Ascending aorta (tissue), 2 donors: ENCODE data around the gene RFX2. TPM values are rescaled to one million over a fixed set of nuclear protein-coding genes. Genes with fewer than 3 reads are reported as not detected.

Source experiments
- DNase-seq, 2 donors: peaks; one replicate each; pipeline ENCODE4 v3.0.0-alpha.2; 2019; ENCODE audit warnings: low spot score in 2 of 2
- H3K27ac ChIP-seq, 2 donors: fragments of 200-600 bp; sonication (generic); one replicate each; pipeline ENCODE4 v1.5.1; 2016 to 2017; ENCODE audit warnings: mild to moderate bottlenecking in 1 of 2
- H3K27me3 ChIP-seq: fragments of 200-600 bp; sonication (generic); one replicate; pipeline ENCODE4 v1.5.1; 2017
- H3K36me3 ChIP-seq, 2 donors: fragments of 200-600 bp; sonication (generic); one replicate each; pipeline ENCODE4 v1.5.1; 2016
- H3K4me1 ChIP-seq, 2 donors: fragments of 200-600 bp; sonication (generic); one replicate each; pipeline ENCODE4 v1.5.1; 2016 to 2017; ENCODE audit warnings: mild to moderate bottlenecking in 1 of 2
- H3K4me3 ChIP-seq, 2 donors: fragments of 200-600 bp; sonication (generic); one replicate each; pipeline ENCODE4 v1.5.1; 2016 to 2017; ENCODE audit warnings: mild to moderate bottlenecking in 1 of 2
- H3K9me3 ChIP-seq, 2 donors: fragments of 200-600 bp; sonication (generic); one replicate each; pipeline ENCODE4 v1.5.1; 2016
- CTCF ChIP-seq, 3 experiments: fragments of 200-600 bp in 2 of 3; fragments of 450-650 bp in 1 of 3; sonication (generic) in 2 of 3; IDR thresholded peaks; one replicate each; pipeline ENCODE4 v1.5.1; 2016 to 2019; ENCODE audit warnings: antibody characterized with exemption in 3 of 3, mild to moderate bottlenecking in 1 of 3, moderate library complexity in 1 of 3
- intact Hi-C: fragments of 100-400 bp; cut with DNase I; formaldehyde crosslinking; loops from one replicate; pipeline ENCODE4 v1.15.1; 2023
- total RNA-seq: library from RNA; depleted of rRNA; stranded (reverse); fragments of >200 nt; gene quantifications from one replicate; pipeline ENCODE4 v1.1.0, GENCODE V29; 2016

Gene RFX2
- total RNA-seq, 1 donor from 2014 or later = 107 TPM

GRCh38 chr19:6087074-6087571 is 23.2 kb downstream of the RFX2 start:
- H3K27ac ChIP-seq = peak overlapping the region; percentile 87 to 88
- no peak for TF ChIP-seq CTCF (IDR thresholded peaks at IDR 0.05)

GRCh38 chr19:6086068-6086788 is 24.1 kb downstream of the RFX2 start:
- H3K4me3 ChIP-seq = no peak overlapping the region
- TF ChIP-seq CTCF (IDR thresholded peaks at IDR 0.05) = no peak
- no peaks in the 10 kb centered on the region for H3K36me3 ChIP-seq
- intact Hi-C loops = no loop called here
- DNase-seq = no peak
- H3K9me3 ChIP-seq = no peaks in the 10 kb centered on the region
- peaks cover 15 to 34% of the 10 kb centered on the region in 2 donors for H3K4me1 ChIP-seq
- H3K27me3 ChIP-seq = no peaks in the 10 kb centered on the region
- peak overlapping the region; percentile 87 to 88 for H3K27ac ChIP-seq

More at GRCh38 chr19:6087074-6087571, 23.2 kb downstream of the RFX2 start:
- H3K36me3 ChIP-seq = no peaks in the 10 kb centered on the region
- intact Hi-C loops = no loop called here
- DNase-seq = no peak
- H3K27me3 ChIP-seq = no peaks in the 10 kb centered on the region
- peak overlapping the region in 1 of 2 donors; percentile 13 for H3K4me3 ChIP-seq
- H3K9me3 ChIP-seq = no peaks in the 10 kb centered on the region
- peaks cover 15 to 40% of the 10 kb centered on the region in 2 donors for H3K4me1 ChIP-seq

GRCh38 chr19:6084821-6085220 is 25.5 kb downstream of the RFX2 start:
- Histone ChIP-seq H3K4me1 (peaks cover 15 to 31% of the 10 kb centered on the region in 2 donors), H3K9me3 (no peaks in the 10 kb centered on the region), H3K27me3 (no peaks in the 10 kb centered on the region), H3K4me3 (no peak overlapping the region), H3K36me3 (no peaks in the 10 kb centered on the region), H3K27ac (no peak overlapping the region)
- TF ChIP-seq CTCF (IDR thresholded peaks at IDR 0.05) = no peak
- no peak for DNase-seq
- intact Hi-C loops = no loop called here

GRCh38 chr19:6079107-6079506 is 31.2 kb downstream of the RFX2 start:
- Histone ChIP-seq H3K9me3 (no peaks in the 10 kb centered on the region), H3K27ac (no peak overlapping the region), H3K4me3 (no peak overlapping the region), H3K27me3 (no peaks in the 10 kb centered on the region), H3K36me3 (no peaks in the 10 kb centered on the region), H3K4me1 (peaks cover 8 to 21% of the 10 kb centered on the region in 2 donors)
- intact Hi-C loops = no loop called here
- DNase-seq = no peak
- TF ChIP-seq CTCF (IDR thresholded peaks at IDR 0.05) = no peak

GRCh38 chr19:6078068-6078467 is 32.2 kb downstream of the RFX2 start:
- Histone ChIP-seq H3K27ac (no peak overlapping the region), H3K4me1 (peaks cover 8 to 21% of the 10 kb centered on the region in 2 donors), H3K9me3 (no peaks in the 10 kb centered on the region), H3K4me3 (no peak overlapping the region), H3K36me3 (no peaks in the 10 kb centered on the region), H3K27me3 (no peaks in the 10 kb centered on the region)
- peak in 1 of 2 donors; percentile 31 for DNase-seq
- intact Hi-C loops = no loop called here
- TF ChIP-seq CTCF (IDR thresholded peaks at IDR 0.05) = no peak
